Measurements from ENCODE around the gene DEGS1.

GRCh38 chr1:224189561-224189960, 6.5 kb downstream of the DEGS1 start:
- TF ChIP-seq CTCF (IDR thresholded peaks at IDR 0.05; ENCODE audit: poor library complexity) (no peak), EZH2 (IDR thresholded peaks at IDR 0.05; ENCODE audit: borderline replicate concordance) (no peak)

Data from hepatocyte (in vitro differentiated cells).